VCaP (cell line): ENCODE results near the gene MSH3.

ENCODE experiments used
- H3K27ac ChIP-seq: fragments of 450-650 bp; 2 replicates; pipeline ENCODE4 v1.5.1; 2017
- TF ChIP-seq, protein P1 (sequence below): fragments of 450-650 bp; conservative IDR thresholded peaks from 2 replicates; pipeline ENCODE4 v1.5.1; 2017; ENCODE audit warnings: mild to moderate bottlenecking, moderate library complexity

Gene MSH3

GRCh38 chr5:80632700-80633099 is 21.8 kb upstream of the MSH3 start:
- H3K27ac ChIP-seq = no peak overlapping the region
- TF ChIP-seq, protein P1, sequence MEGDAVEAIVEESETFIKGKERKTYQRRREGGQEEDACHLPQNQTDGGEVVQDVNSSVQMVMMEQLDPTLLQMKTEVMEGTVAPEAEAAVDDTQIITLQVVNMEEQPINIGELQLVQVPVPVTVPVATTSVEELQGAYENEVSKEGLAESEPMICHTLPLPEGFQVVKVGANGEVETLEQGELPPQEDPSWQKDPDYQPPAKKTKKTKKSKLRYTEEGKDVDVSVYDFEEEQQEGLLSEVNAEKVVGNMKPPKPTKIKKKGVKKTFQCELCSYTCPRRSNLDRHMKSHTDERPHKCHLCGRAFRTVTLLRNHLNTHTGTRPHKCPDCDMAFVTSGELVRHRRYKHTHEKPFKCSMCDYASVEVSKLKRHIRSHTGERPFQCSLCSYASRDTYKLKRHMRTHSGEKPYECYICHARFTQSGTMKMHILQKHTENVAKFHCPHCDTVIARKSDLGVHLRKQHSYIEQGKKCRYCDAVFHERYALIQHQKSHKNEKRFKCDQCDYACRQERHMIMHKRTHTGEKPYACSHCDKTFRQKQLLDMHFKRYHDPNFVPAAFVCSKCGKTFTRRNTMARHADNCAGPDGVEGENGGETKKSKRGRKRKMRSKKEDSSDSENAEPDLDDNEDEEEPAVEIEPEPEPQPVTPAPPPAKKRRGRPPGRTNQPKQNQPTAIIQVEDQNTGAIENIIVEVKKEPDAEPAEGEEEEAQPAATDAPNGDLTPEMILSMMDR = no peak

GRCh38 chr5:80634193-80634592 is 20.3 kb upstream of the MSH3 start:
- H3K27ac ChIP-seq = no peak overlapping the region
- TF ChIP-seq, protein P1 = no peak

DNA sequence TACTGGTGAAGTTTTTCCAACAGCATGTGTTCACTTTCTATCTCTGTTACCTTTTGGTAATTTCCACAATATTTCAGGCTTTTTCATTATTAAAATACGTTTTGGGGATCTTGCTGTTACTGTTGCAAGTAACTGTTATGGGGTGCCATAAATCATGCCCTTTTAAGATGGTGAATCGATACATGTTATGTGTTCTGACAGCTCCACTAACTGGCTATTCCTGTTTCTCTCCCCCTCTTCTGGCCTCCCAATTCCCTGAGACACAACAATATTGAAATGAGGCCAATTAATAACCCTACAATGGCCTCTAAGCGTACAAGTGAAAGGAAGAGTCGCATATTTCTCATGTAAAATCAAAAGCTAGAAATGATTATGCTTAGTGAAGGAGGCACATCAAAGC is 13.1 kb upstream of the MSH3 start:
- TF ChIP-seq, protein P1 = no peak
- peak overlapping the region; percentile 23; the same call in 1 of the 2 replicates for H3K27ac ChIP-seq

GRCh38 chr5:80644900-80645299 is 9.6 kb upstream of the MSH3 start:
- H3K27ac ChIP-seq = no peak overlapping the region
- TF ChIP-seq, protein P1 = no peak

DNA sequence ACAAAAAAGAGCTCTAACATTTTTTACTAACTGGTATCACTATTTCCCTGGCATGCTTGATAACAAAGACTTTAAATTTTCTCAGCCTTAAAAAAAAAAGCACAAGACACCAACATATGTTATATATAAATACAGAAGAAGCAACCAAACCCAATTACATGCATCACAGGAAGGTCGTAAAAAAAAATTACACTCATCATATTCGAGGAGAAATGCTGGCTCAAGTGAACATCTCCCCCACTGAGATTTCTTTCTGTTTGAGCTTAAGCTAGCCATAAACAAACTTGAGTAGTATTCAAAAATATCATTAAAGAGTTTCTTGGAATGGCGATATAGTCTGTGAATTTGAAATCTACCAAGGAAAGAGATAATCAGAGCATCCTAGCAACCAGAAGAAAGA is 7.5 kb upstream of the MSH3 start:
- TF ChIP-seq, protein P1 = no peak
- no peak overlapping the region for H3K27ac ChIP-seq

- TF ChIP-seq, protein P1 = no peak
These were observed 950 bp upstream of the MSH3 start for GRCh38 chr5:80653502-80653901.

DNA sequence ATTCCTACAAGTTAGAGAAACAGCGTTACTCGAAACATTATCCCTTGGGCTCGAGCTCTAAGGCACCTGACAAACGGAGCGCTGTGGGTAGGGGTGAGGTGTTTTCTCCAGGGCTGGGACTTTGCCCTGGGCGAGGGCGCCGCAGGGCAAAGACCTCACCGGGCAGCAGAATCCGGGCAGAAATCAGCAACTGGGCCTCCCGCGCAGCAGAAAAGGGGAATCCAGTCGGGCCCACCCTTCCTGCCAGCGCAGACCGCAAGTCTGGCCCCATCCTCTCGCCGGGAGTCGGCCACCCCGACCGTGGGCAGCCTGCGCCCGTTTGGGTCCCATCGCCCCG is 430 bp upstream of the MSH3 start:
- TF ChIP-seq, protein P1 = no peak

More at GRCh38 chr5:80653502-80653901, 950 bp upstream of the MSH3 start:
- peak overlapping the region; percentile 83; the same call in 1 of the 2 replicates for H3K27ac ChIP-seq

More for the DNA sequence above, 430 bp upstream of the MSH3 start:
- peak overlapping the region; percentile 83 for H3K27ac ChIP-seq
